ENCODE measurements around the gene PCDH7.

Gene PCDH7

GRCh38 chr4:30720021-30720660 lies at the start of gene PCDH7:
TSS of gene PCDH7 (plus strand) at chr4:30720369. CDS start at chr4:30721423, 1,054 bp downstream.
- peak; percentile 43 for DNase-seq

- no peak for DNase-seq
These were observed 48.2 kb upstream of the PCDH7 start for GRCh38 chr4:30671926-30672448.

GRCh38 chr4:30696191-30696590 lies 24.0 kb upstream of the PCDH7 start:
- no peak for DNase-seq

GRCh38 chr4:30714408-30715031 lies 5.6 kb upstream of the PCDH7 start:
- peak; percentile 3 for DNase-seq

- peak; percentile 59 for DNase-seq
These were observed 4.0 kb upstream of the PCDH7 start for GRCh38 chr4:30716158-30716557.

GRCh38 chr4:30716681-30717207 lies 3.4 kb upstream of the PCDH7 start:
- DNase-seq = peak; percentile 27

GRCh38 chr4:30717208-30718020 lies 2.8 kb upstream of the PCDH7 start:
- peak; percentile 40 for DNase-seq

GRCh38 chr4:30718021-30718542 lies 2.1 kb upstream of the PCDH7 start:
- DNase-seq = peak; percentile 29

GRCh38 chr4:30718641-30719453 lies 1.3 kb upstream of the PCDH7 start:
- peak; percentile 47 for DNase-seq

- DNase-seq = peak; percentile 42
These were observed 632 bp upstream of the PCDH7 start for GRCh38 chr4:30719454-30720020.

- DNase-seq = peak; percentile 43
These were observed 554 bp downstream of the PCDH7 start for GRCh38 chr4:30720661-30721184.

- peak; percentile 42 for DNase-seq
These were observed 1.3 kb downstream of the PCDH7 start for GRCh38 chr4:30721185-30722091.

- no peak for DNase-seq
These were observed 1.9 kb downstream of the PCDH7 start for GRCh38 chr4:30722092-30722358.

- no peak for DNase-seq
These were observed 2.4 kb downstream of the PCDH7 start for GRCh38 chr4:30722359-30723200.

GRCh38 chr4:30723201-30723955 lies 3.2 kb downstream of the PCDH7 start:
- no peak for DNase-seq

- DNase-seq = no peak
These were observed 4.1 kb downstream of the PCDH7 start for GRCh38 chr4:30724247-30724646.

GRCh38 chr4:30725562-30725961 lies 5.4 kb downstream of the PCDH7 start:
- no peak for DNase-seq

GRCh38 chr4:30726090-30726675 lies 6.0 kb downstream of the PCDH7 start:
- DNase-seq = no peak

- no peak for DNase-seq
These were observed 7.2 kb downstream of the PCDH7 start for GRCh38 chr4:30727409-30727808.
